ENCODE results near the gene RAB30. TPM values are rescaled to one million over a fixed set of nuclear protein-coding genes. Genes with fewer than 3 reads are reported as not detected.

Gene RAB30
- total and polyA plus RNA-seq, 3 donors from 2014 or later = 11.4 to 13.1 (median 12.3) TPM

DNA sequence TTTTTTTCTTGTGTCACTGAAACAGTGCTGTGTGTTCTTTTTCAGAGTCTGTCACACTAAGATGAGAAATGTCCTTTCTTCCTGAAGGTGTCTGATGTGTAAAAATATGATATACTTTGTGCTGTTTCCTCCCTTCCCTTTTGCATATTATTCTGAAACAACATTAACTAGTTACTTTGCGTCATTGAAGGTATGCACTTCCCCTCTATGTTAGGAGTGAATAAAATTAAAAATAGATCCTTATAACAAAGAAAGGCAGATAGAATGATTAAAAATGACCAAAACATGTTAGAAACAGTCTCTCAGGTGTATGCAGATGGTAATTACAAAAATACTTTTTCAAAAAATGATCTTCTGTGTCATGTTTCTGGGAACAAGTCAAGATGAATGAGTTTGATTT lies 1.6 kb upstream of the RAB30 start:
- Histone ChIP-seq H3K27me3 (no peaks in the 10 kb centered on the region), H3K4me1 (peaks cover 12% of the 10 kb centered on the region), H3K36me3 (ENCODE audit: low read depth, missing control alignments) (no peaks in the 10 kb centered on the region), H3K9me3 (no peaks in the 10 kb centered on the region), H3K27ac (no peak overlapping the region), H3K4me3 (no peak overlapping the region)
- DNase-seq = no peak
- TF ChIP-seq POLR2A (IDR thresholded peaks at IDR 0.05) = no peak
- TF ChIP-seq, protein P1, sequence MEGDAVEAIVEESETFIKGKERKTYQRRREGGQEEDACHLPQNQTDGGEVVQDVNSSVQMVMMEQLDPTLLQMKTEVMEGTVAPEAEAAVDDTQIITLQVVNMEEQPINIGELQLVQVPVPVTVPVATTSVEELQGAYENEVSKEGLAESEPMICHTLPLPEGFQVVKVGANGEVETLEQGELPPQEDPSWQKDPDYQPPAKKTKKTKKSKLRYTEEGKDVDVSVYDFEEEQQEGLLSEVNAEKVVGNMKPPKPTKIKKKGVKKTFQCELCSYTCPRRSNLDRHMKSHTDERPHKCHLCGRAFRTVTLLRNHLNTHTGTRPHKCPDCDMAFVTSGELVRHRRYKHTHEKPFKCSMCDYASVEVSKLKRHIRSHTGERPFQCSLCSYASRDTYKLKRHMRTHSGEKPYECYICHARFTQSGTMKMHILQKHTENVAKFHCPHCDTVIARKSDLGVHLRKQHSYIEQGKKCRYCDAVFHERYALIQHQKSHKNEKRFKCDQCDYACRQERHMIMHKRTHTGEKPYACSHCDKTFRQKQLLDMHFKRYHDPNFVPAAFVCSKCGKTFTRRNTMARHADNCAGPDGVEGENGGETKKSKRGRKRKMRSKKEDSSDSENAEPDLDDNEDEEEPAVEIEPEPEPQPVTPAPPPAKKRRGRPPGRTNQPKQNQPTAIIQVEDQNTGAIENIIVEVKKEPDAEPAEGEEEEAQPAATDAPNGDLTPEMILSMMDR (IDR thresholded peaks at IDR 0.05) = no peak
- WGBS, 2 donors = 53 to 72% methylated on average over 1 of the region's 1 CpG
- intact Hi-C loops (cut with DNase I; ENCODE audit: low total_unique reads) = loop anchor here (5.0 to 10.0 kb wide), 2 partner anchors 84 to 168 kb away; partner anchors contain the start of genes DDIAS, PCF11 and PRCP

DNA sequence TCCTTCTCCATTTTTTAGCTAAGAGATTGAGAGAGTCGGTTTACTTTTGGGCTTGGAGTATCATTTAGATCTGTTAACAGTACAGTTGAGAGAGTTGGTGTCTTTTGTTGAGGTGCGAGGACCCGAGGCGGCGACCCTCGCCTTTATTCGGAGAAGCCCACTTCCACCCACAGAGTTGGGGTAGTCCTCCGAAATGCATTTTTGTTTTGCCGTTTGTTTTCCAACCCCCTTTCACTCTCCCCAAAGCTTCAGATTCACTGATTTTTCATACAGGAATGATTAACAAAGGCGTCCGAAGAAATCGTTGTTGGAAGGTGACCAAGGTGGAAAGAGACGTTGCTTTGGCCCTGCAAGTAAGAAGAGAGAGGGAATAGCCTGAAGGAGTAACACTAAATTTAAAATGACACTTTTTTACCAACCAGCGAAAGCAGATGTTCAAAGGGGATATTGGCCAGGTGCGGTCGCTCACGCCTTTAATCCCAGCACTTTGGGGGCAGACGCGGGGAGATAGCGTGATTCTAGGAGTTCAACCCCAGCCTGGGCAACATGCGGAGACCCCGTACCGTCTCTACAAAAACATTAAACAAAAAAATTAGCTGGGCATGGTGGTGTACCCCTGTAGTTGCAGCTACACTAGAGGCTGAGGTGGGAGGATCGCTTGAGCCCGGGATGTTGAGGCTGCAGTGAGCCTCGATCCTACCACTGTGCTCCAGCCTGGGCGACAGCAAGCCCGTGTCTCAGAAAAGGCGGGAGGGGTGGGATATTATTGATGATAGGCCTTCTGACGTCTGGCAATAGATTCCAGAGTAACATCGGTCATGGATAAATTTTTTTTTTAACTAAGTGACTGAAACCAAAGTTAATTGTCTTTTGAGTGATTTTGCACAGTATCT lies 899 bp upstream of the RAB30 start:
- Histone ChIP-seq H3K27ac (peak overlapping the region; percentile 89 to 93), H3K4me1 (peaks cover 12% of the 10 kb centered on the region), H3K27me3 (no peaks in the 10 kb centered on the region), H3K36me3 (ENCODE audit: low read depth, missing control alignments) (no peaks in the 10 kb centered on the region), H3K9me3 (no peaks in the 10 kb centered on the region), H3K4me3 (peak overlapping the region; percentile 71 to 79)
- intact Hi-C loops (cut with DNase I; ENCODE audit: low total_unique reads) = loop anchor here (5.0 to 10.0 kb wide), 2 partner anchors 85 to 168 kb away; partner anchors contain the start of genes DDIAS, PCF11 and PRCP
- WGBS, 2 donors = 5 to 9% methylated on average over 31 of the region's 31 CpGs
- TF ChIP-seq, protein P1 (IDR thresholded peaks at IDR 0.05) = no peak
- TF ChIP-seq POLR2A (IDR thresholded peaks at IDR 0.05) = no peak
- DNase-seq = peak; percentile 32

DNA sequence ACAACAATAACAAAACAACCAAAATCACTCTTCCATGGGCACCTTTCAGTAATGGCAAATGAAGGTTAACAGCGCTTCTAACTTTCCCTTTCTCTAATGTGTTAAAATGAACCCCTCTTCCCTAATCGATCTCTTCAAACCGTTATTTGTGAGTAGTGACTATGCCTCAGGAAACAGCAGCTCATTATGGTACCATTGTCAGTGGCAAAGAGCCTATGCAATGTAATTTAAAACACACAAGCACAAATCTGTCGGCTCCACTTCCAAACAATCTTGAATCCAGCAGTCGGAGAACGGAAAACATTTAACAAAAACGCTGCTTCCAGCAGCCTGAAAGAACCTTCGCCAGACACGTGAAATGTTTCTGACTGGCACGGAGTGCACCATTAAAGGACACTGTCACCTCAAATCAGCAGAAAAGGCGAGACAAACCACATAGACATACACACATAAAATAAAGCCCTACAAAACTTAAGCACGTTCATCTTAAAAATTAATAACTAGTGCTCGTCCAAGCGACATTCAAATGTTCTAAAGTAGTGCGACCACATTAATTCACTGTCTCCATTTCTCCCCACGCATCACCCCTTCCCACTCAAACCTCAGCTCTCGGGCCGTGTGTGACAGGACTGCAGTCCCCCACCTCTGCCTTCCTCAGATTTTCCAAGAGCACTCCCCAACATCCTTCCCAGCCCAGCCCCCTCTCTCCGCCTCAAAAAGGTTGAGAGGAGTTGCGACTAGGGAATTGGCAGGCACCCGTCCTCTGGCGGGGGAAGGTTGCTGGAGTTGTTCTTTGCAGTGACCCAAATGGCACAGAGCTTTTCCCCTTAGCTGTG lies 748 bp downstream of the RAB30 start:
- Histone ChIP-seq H3K27me3 (no peaks in the 10 kb centered on the region), H3K4me3 (peak overlapping the region; percentile 71 to 79), H3K27ac (peak overlapping the region; percentile 89 to 93), H3K4me1 (peaks cover 12% of the 10 kb centered on the region), H3K9me3 (no peaks in the 10 kb centered on the region), H3K36me3 (ENCODE audit: low read depth, missing control alignments) (no peaks in the 10 kb centered on the region)
- WGBS, 2 donors = 1% methylated on average over 22 of the region's 22 CpGs
- intact Hi-C loops (cut with DNase I; ENCODE audit: low total_unique reads) = loop anchor here (5.0 to 10.0 kb wide), 2 partner anchors 86 to 166 kb away; partner anchors contain the start of genes DDIAS, PCF11 and PRCP
- DNase-seq = peak; percentile 51
- TF ChIP-seq, protein P1 (IDR thresholded peaks at IDR 0.05) = no peak
- TF ChIP-seq POLR2A (IDR thresholded peaks at IDR 0.05) = no peak

DNA sequence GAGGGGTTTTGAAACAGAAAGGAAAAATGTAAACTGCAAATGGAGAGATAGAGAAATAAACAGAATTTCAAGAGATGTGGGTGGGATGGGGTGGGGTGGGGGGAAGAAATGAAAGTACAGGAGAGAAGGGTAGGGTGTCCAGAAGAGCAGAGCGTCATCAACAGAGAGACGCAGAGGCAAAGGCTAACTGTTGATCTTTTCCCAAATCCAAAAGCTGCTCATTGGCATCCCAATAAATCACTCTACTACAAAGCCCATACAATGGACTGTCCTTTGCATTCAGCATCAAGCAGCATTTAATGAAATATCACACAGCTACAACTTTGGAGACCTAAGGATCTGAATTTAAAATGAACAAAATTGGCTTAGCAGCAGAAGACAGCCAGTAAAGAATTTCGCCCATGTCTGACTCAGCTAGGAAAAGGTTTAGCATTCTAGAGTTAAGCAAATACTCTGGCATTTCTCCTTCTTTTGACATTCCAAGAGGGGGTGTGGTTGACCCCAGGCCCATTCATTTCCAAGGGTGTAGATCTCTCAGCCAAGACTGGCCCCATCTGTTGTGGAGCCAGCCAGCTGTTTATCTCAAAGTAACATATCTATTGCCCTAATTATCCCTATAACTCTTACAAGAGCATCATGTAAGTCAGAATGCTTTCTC lies 1.5 kb downstream of the RAB30 start:
- WGBS, 2 donors = 19 to 21% methylated on average over 3 of the region's 3 CpGs
- peaks cover 16% of the 10 kb centered on the region for H3K4me1 ChIP-seq

More for the DNA sequence above, 1.5 kb downstream of the RAB30 start:
- no peaks in the 10 kb centered on the region for H3K27me3 ChIP-seq
- intact Hi-C loops (cut with DNase I; ENCODE audit: low total_unique reads) = loop anchor here (5.0 to 10.0 kb wide), 2 partner anchors 87 to 165 kb away; partner anchors contain the start of genes DDIAS, PCF11 and PRCP
- peak overlapping the region; percentile 71 to 79 for H3K4me3 ChIP-seq
- DNase-seq = no peak
- no peaks in the 10 kb centered on the region for H3K9me3 ChIP-seq
- peak overlapping the region; percentile 89 to 93 for H3K27ac ChIP-seq
- TF ChIP-seq, protein P1 (IDR thresholded peaks at IDR 0.05) = no peak
- no peak for TF ChIP-seq POLR2A (IDR thresholded peaks at IDR 0.05)
- no peaks in the 10 kb centered on the region for H3K36me3 ChIP-seq (ENCODE audit: low read depth, missing control alignments)
